IMR-90 (cell line): ENCODE measurements around the gene GARS1. TPM values are rescaled to one million over a fixed set of nuclear protein-coding genes. Genes with fewer than 3 reads are reported as not detected.

Experiments
- ATAC-seq: fragments of 200-7000 bp; cut with Tn5 transposase; 2 replicates; pipeline ENCODE4 v1.9.1; 2020; ENCODE audit warnings: low read depth, mild to moderate bottlenecking, moderate library complexity
- BruUV-seq: library from RNA; stranded (reverse); fragments of 400-500 nt; replicated peaks from 2 replicates; lab custom pipeline; 2021; lab: Mats Ljungman, UMichigan
- CTCF ChIA-PET: fragments of 300-600 bp; formaldehyde crosslinking; extraction: SDS; loops from one replicate; lab custom pipeline; 2021; ENCODE audit warnings: antibody characterized with exemption; lab: Yijun Ruan, JAX
- POLR2A ChIA-PET: fragments of 300-600 bp; sonication (Branson Sonifier 250); formaldehyde crosslinking; loops from one replicate; lab custom pipeline; 2022; ENCODE audit warnings: antibody characterized with exemption; ENCODE audit not compliant: unreplicated experiment; lab: Charles Lee
- DNase-seq: peaks from one replicate; pipeline ENCODE4 v3.0.0; 2013
- H2AFZ ChIP-seq: replicated peaks from 2 replicates; pipeline ENCODE3; 2013; ENCODE audit warnings: low read length, mild to moderate bottlenecking; ENCODE audit not compliant: poor library complexity
- H2AK5ac ChIP-seq: 2 replicates; pipeline ENCODE4 v1.6.1; 2013; ENCODE audit warnings: low read depth, low read length, inconsistent platforms
- H2AK9ac ChIP-seq: replicated peaks from 2 replicates; pipeline ENCODE3; 2013; ENCODE audit warnings: mild to moderate bottlenecking, low read depth, low read length, moderate library complexity; ENCODE audit not compliant: poor library complexity
- H2BK120ac ChIP-seq: 2 replicates; pipeline ENCODE4 v1.6.1; 2013; ENCODE audit warnings: low read depth, low read length, inconsistent platforms
- H2BK15ac ChIP-seq: 3 replicates; pipeline ENCODE4 v1.6.1; 2013; ENCODE audit warnings: low read depth, low read length, inconsistent platforms
- H2BK20ac ChIP-seq: 2 replicates; pipeline ENCODE4 v1.6.1; 2013; ENCODE audit warnings: low read depth, mild to moderate bottlenecking, inconsistent platforms, low read length, moderate library complexity
- H2BK5ac ChIP-seq: 2 replicates; pipeline ENCODE4 v1.6.1; 2013; ENCODE audit warnings: mild to moderate bottlenecking, low read depth, low read length, inconsistent platforms; ENCODE audit not compliant: poor library complexity, severe bottlenecking
- H3K14ac ChIP-seq: replicated peaks from 2 replicates; pipeline ENCODE4 v1.6.1; 2013; ENCODE audit warnings: low read depth, low read length, inconsistent platforms
- H3K18ac ChIP-seq: 2 replicates; pipeline ENCODE4 v1.6.1; 2013; ENCODE audit warnings: low read depth, low read length, control low read depth
- H3K23ac ChIP-seq: 2 replicates; pipeline ENCODE4 v1.6.1; 2013; ENCODE audit warnings: low read depth, low read length, inconsistent platforms
- H3K27ac ChIP-seq: 2 replicates; pipeline ENCODE4 v1.5.1; 2013; ENCODE audit warnings: mild to moderate bottlenecking, control low read depth, low read length; ENCODE audit not compliant: insufficient read depth
- H3K27me3 ChIP-seq: 2 replicates; pipeline ENCODE4 v1.6.1; 2013; ENCODE audit warnings: low read length; ENCODE audit not compliant: control insufficient read depth, insufficient read depth
- H3K36me3 ChIP-seq: 2 replicates; pipeline ENCODE4 v1.6.1; 2013; ENCODE audit warnings: low read length, mixed read lengths; ENCODE audit not compliant: control insufficient read depth, insufficient read depth
- H3K4ac ChIP-seq: 2 replicates; pipeline ENCODE4 v1.6.1; 2013; ENCODE audit warnings: low read depth, low read length, inconsistent platforms
- H3K4me1 ChIP-seq: 2 replicates; pipeline ENCODE4 v1.6.1; 2013; ENCODE audit warnings: low read length, mixed read lengths; ENCODE audit not compliant: control insufficient read depth, insufficient read depth
- H3K4me2 ChIP-seq: 2 replicates; pipeline ENCODE4 v1.6.1; 2013; ENCODE audit warnings: low read depth, mild to moderate bottlenecking, control low read depth, low read length, moderate library complexity
- H3K4me3 ChIP-seq: 2 replicates; pipeline ENCODE4 v1.5.1; 2013; ENCODE audit warnings: low read depth, mild to moderate bottlenecking, control low read depth, low read length, moderate library complexity; ENCODE audit not compliant: insufficient read depth
- H3K56ac ChIP-seq: 2 replicates; pipeline ENCODE4 v1.6.1; 2013; ENCODE audit warnings: low read length, inconsistent platforms; ENCODE audit not compliant: insufficient read depth; ENCODE audit errors: extremely low read depth
- H3K79me1 ChIP-seq, 2 experiments: 2 replicates each; pipeline ENCODE4 v1.6.1; 2013; ENCODE audit warnings: low read length in 2 of 2, inconsistent platforms in 1 of 2, low read depth in 1 of 2
- H3K9ac ChIP-seq: 2 replicates; pipeline ENCODE4 v1.6.1; 2013; ENCODE audit warnings: low read depth, low read length, control low read depth
- H3K9me1 ChIP-seq: 2 replicates; pipeline ENCODE4 v1.6.1; 2013; ENCODE audit warnings: low read length, inconsistent platforms; ENCODE audit not compliant: insufficient read depth
- H3K9me3 ChIP-seq: 2 replicates; pipeline ENCODE4 v1.6.1; 2013; ENCODE audit warnings: low read length; ENCODE audit not compliant: control insufficient read depth, insufficient read depth
- H4K20me1 ChIP-seq: 2 replicates; pipeline ENCODE4 v1.6.1; 2013; ENCODE audit warnings: low read length, inconsistent platforms; ENCODE audit not compliant: insufficient read depth
- H4K5ac ChIP-seq: 2 replicates; pipeline ENCODE4 v1.6.1; 2013; ENCODE audit warnings: mild to moderate bottlenecking, low read depth, low read length, control low read depth
- H4K8ac ChIP-seq, 2 experiments: 2 replicates each; pipeline ENCODE4 v1.6.1; 2013; ENCODE audit warnings: low read depth in 2 of 2, low read length in 2 of 2, control low read depth in 1 of 2, inconsistent platforms in 1 of 2
- H4K91ac ChIP-seq: 2 replicates; pipeline ENCODE4 v1.6.1; 2013; ENCODE audit warnings: low read depth, low read length, inconsistent platforms; ENCODE audit not compliant: insufficient read depth
- CEBPB ChIP-seq: IDR thresholded peaks from 2 replicates; pipeline ENCODE4 v1.6.1; 2012; ENCODE audit warnings: low read depth, low read length, improper control_type of control experiment
- CHD1 ChIP-seq: IDR thresholded peaks from 2 replicates; pipeline ENCODE4 v1.6.1; 2012; ENCODE audit warnings: low read depth, low read length, improper control_type of control experiment
- CTCF ChIP-seq: conservative IDR thresholded peaks from 2 replicates; pipeline ENCODE4 v1.5.1; 2012; ENCODE audit warnings: mild to moderate bottlenecking, low read depth, low read length, improper control_type of control experiment
- ELK1 ChIP-seq: fragments of 150-350 bp; IDR thresholded peaks from 2 replicates; pipeline ENCODE4 v1.6.1; 2016; ENCODE audit warnings: low read depth, mild to moderate bottlenecking, low read length, moderate library complexity, borderline replicate concordance
- MAFK ChIP-seq: IDR thresholded peaks from 2 replicates; pipeline ENCODE4 v1.6.1; 2012; ENCODE audit warnings: low read depth, low read length, improper control_type of control experiment
- MAZ ChIP-seq: IDR thresholded peaks from 2 replicates; pipeline ENCODE4 v1.6.1; 2012; ENCODE audit warnings: low read depth, mild to moderate bottlenecking, low read length, improper control_type of control experiment, moderate library complexity, borderline replicate concordance
- MXI1 ChIP-seq: IDR thresholded peaks from 2 replicates; pipeline ENCODE4 v1.6.1; 2012; ENCODE audit warnings: low read depth, mild to moderate bottlenecking, low read length, moderate library complexity, borderline replicate concordance
- RAD21 ChIP-seq: IDR thresholded peaks from 2 replicates; pipeline ENCODE4 v1.6.1; 2012; ENCODE audit warnings: low read length, improper control_type of control experiment
- SMC3 ChIP-seq: fragments of 150-350 bp; IDR thresholded peaks from 2 replicates; pipeline ENCODE4 v1.6.1; 2016; ENCODE audit warnings: low read depth, mild to moderate bottlenecking, antibody characterized with exemption, low read length, moderate library complexity
- WGBS, 2 experiments: methylation state at CpG; one replicate each; pipeline versions ENCODE4 v1.1.5 to v1.1.7; 2013; ENCODE audit warnings: missing lambda C conversion rate in 2 of 2; ENCODE audit not compliant: insufficient read length in 1 of 2; ENCODE audit errors: extremely low coverage in 2 of 2; 5-methylcytosine and 5-hydroxymethylcytosine counted together
- dilution Hi-C: fragments of 300-500 bp; cut with HindIII; formaldehyde crosslinking; loops from one replicate; pipeline ENCODE4 v1.14.3; 2018; ENCODE audit warnings: low sequenced_read_pairs; ENCODE audit not compliant: unreplicated experiment
- in situ Hi-C: fragments of 300-500 bp; cut with MboI; formaldehyde crosslinking; loops from 3 replicates; pipeline ENCODE4 v1.14.3; 2019; ENCODE audit warnings: low sequenced_read_pairs, inconsistent platforms, mixed read lengths
- intact Hi-C: fragments of 100-400 bp; cut with micrococcal nuclease; formaldehyde crosslinking; loops from 2 replicates; pipeline ENCODE4 v1.10.0; 2022
- polyA plus RNA-seq, 3 experiments: library from polyadenylated mRNA; depleted of rRNA; stranded (reverse); fragments of >200 nt; gene quantifications; 2 replicates each; pipeline ENCODE4 v1.2.3, GENCODE V29; 2012; ENCODE audit warnings: low replicate concordance in 1 of 3
- total RNA-seq: library from RNA; depleted of rRNA; stranded (reverse); fragments of >200 nt; gene quantifications from 2 replicates; pipeline ENCODE4 v1.2.3, GENCODE V29; 2012

GARS1 gene
- total and polyA plus RNA-seq, 2 of the 4 experiments (the other 2 are of a cell fraction) = 105 to 551 TPM

- no peaks in the 10 kb centered on the region for H4K20me1 ChIP-seq
- no peak overlapping the region for H2AK5ac ChIP-seq
- DNase-seq (no peak), ATAC-seq (no peak)
- H3K14ac ChIP-seq = no peak overlapping the region
- no peak overlapping the region for H3K9ac ChIP-seq
- H4K8ac ChIP-seq = no peak overlapping the region
- ChIA-PET CTCF (no interaction called here), POLR2A (no interaction called here)
- in situ Hi-C loops (no loop called here), intact Hi-C loops (no loop called here), dilution Hi-C loops (no loop called here)
- no peak for TF ChIP-seq MAFK
- TF ChIP-seq CTCF = no peak
- TF ChIP-seq MXI1 = no peak
- no peak for TF ChIP-seq CHD1
- no peak for TF ChIP-seq ELK1
- TF ChIP-seq SMC3 = no peak
- no peak for TF ChIP-seq CEBPB
- no peak for TF ChIP-seq RAD21
- TF ChIP-seq MAZ = no peak
- no peaks in the 10 kb centered on the region for H3K9me1 ChIP-seq
- H3K9me3 ChIP-seq = peaks cover 1% of the 10 kb centered on the region
- BruUV-seq = no TSS peak
- no peak overlapping the region for H3K18ac ChIP-seq
- peaks cover 19% of the 10 kb centered on the region for H3K36me3 ChIP-seq
- no peak overlapping the region for H2BK20ac ChIP-seq
- H2AFZ ChIP-seq = no peak overlapping the region
- no peak overlapping the region for H2BK15ac ChIP-seq
- H3K79me1 ChIP-seq = peaks cover 4 to 22% of the 10 kb centered on the region in 2 experiments; a peak in 3 of 4 replicates
- no peak overlapping the region for H3K4me2 ChIP-seq
- no peak overlapping the region for H2AK9ac ChIP-seq
- no peak overlapping the region for H3K27ac ChIP-seq
- no peak overlapping the region for H4K5ac ChIP-seq
- H3K4me3 ChIP-seq = no peak overlapping the region
- H4K91ac ChIP-seq = no peak overlapping the region
- no peak overlapping the region for H3K56ac ChIP-seq
- H2BK5ac ChIP-seq = no peak overlapping the region
- H3K4ac ChIP-seq = no peak overlapping the region
- H3K27me3 ChIP-seq = no peaks in the 10 kb centered on the region
- H3K23ac ChIP-seq = no peak overlapping the region
- H3K4me1 ChIP-seq = no peaks in the 10 kb centered on the region
- 100% methylated on average over 1 of the region's 2 CpGs; no CpG with 5 or more reads in 1 of the 2 experiments for WGBS, 2 experiments
- no peak overlapping the region for H2BK120ac ChIP-seq
Measured at GRCh38 chr7:30583181-30583580, 11.5 kb upstream of the GARS1 start.
